Islet precursor cell (in vitro differentiated cells): ENCODE results near the gene SH3BGR.

Experiments
- DNase-seq: peaks from one replicate; pipeline ENCODE4 v3.0.0-alpha.2; 2018

SH3BGR gene

GRCh38 chr21:39461419-39461818 is 9.6 kb downstream of the SH3BGR start:
- no peak for DNase-seq

GRCh38 chr21:39463308-39463707 is 11.5 kb downstream of the SH3BGR start:
- no peak for DNase-seq

- DNase-seq, result no peak
Observed at GRCh38 chr21:39466584-39466983, 14.8 kb downstream of the SH3BGR start.

DNA sequence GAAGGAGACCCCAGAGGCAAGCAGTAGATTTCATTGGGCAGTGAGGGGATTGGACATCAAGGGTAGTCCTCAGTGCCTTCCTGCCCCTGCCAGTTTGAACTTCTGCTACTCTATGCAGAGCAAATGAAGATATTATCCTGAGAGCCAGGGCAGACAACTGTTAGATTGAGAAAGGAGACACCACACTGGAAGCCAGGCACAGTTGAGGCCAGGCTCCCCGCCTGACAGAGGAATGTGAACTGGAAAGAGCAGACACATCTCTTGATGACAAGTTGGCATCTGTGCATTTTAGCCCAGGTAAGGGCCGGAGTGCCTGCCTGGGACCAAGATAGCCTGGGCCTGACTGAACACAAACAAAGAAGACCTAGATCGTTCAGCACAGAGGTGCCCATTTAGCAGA is 16.0 kb downstream of the SH3BGR start:
- no peak for DNase-seq

- no peak for DNase-seq
Observed at GRCh38 chr21:39468559-39468958, 16.8 kb downstream of the SH3BGR start.

- DNase-seq, result no peak
Observed at GRCh38 chr21:39471598-39471997, 19.8 kb downstream of the SH3BGR start.

GRCh38 chr21:39472786-39473185 is 21.0 kb downstream of the SH3BGR start:
- DNase-seq, result no peak

DNA sequence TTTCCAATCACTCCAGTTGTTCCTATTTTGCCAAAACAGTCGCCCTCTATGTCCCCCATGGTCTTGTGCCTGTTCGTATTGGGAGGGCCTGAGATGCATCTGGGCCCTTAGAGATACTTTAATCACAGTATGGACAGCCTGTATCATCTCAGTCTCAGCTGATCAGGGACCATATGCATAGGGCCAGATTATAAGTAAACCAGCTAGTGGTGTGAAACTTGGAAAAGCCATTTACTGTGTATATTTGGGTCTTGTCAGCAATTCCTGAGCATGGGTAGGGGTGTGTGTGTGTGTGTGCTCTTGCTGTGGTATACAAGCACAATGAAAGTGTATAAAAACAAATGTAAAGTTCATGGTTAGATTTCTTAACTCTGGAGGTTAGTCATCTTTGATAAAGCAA is 22.8 kb downstream of the SH3BGR start:
- DNase-seq, result no peak

GRCh38 chr21:39479164-39479813 is 27.5 kb downstream of the SH3BGR start:
- no peak for DNase-seq

DNA sequence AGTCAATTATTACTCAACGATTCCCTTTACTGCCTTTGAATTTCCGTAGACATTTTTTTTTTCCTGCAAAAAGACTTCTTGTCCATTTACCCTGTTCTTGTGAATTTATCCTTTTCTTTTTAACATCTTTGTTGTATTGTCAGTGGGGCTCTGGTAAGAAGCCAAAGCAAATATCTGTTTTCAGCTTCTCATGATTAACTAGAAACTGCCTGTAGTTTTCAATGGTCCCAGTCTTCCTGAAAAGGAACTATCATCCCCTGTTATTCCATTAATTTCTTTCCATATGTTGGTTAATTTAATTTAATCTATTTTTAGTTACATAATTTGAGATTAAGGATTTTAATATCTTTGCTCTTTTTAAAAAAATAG is 28.0 kb downstream of the SH3BGR start:
- DNase-seq, result no peak

- DNase-seq, result no peak
Observed at GRCh38 chr21:39480271-39480670, 28.5 kb downstream of the SH3BGR start.

DNA sequence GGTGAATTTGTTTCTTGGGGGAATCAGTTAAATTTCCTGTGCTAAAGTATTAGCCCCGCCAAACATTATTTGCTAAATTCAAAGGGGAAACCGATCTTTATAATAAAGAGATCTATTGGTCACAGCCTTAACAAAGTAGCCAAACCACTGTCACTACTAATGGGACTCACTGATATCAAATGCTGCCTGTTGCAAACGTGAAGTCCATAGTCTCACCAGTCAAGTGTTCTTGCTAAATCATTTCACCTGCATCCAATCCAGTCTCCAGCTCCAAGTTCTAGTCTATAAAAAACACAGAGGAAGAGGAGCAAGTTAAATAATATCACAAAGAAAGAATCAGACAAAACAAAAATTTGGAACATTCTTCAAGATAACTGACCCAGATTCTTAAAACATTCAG is 30.1 kb downstream of the SH3BGR start:
- DNase-seq, result no peak

GRCh38 chr21:39483917-39484316 is 32.1 kb downstream of the SH3BGR start:
- DNase-seq, result no peak

- no peak for DNase-seq
Observed at GRCh38 chr21:39484711-39485276, 33.0 kb downstream of the SH3BGR start.

DNA sequence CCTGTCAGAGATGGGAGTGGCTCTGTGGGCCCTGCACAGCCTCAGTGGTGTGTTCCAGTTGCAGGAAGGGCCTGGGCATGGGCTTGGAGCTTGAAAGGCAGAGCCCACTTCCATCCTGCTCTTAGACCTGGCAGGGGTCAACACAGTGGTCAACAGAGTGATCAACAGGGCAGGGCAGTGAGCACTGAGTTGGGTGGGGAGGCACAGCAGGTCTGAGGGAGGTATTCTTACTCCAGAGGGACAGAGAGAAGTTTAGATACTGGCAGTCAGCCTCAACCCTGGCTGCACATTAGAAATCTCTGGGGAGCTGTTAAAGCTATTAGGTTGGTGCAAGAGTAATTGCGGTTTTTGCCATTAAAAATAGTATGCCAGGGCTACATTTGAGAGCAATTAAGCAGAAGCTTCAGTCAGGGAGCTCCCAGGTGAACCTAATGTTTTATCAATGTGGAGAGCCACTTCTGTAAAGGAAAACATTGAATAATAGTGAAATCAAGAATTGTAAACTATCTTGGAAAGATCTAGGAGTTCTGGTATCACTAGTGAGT is 37.7 kb downstream of the SH3BGR start:
- DNase-seq, result no peak

DNA sequence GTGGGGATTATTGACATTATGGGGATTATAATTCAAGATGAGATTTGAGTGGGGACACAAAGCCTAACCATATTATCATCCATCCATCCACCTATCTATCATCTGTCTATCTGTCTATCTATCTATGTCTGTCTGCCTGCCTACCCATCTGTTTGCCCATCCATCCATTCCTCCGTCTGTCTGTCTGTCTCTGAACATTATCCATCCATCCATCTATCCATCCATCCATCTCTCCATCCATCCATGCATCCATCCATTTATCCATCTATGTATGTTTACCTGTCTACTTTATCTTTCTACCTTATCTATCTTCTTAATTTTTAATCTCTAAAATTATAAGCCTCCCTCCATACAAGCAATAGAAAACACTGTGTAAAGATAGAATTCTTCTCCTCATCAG is 47.4 kb downstream of the SH3BGR start:
- DNase-seq, result no peak

- DNase-seq, result no peak
Observed at GRCh38 chr21:39502631-39503030, 50.9 kb downstream of the SH3BGR start.

DNA sequence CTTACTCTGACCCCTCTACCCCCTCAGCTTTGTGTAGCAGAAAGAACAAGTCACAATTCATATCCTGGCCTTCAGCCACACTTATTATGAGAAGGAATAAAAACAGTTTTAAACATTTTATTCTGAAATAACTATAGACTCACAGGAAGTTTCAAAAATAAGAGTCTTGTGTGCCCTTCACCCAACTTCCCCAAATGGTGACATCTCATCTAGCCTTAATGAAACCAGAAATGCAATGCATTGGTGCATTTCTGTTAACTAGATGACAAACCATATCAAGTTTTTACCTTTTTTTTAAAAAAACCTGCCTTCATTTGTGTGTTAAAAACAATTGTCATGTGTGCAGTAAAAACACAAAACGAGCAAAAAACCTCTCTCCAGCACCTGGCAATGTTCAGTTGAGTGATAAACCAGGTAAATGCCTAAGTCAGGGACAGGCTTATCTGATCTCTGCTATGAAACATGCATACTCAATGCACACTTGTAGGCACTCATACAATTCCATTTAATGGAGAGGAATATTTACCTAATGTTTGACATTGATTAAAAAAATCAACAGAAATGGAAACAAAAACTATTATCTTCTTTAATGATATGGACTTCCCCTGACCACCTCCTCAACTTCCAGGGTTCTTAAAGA is 51.5 kb downstream of the SH3BGR start:
- no peak for DNase-seq

GRCh38 chr21:39504230-39504629 is 52.5 kb downstream of the SH3BGR start:
- DNase-seq, result no peak

GRCh38 chr21:39510240-39510639 is 58.5 kb downstream of the SH3BGR start:
- DNase-seq, result no peak

- no peak for DNase-seq
Observed at GRCh38 chr21:39511102-39511501, 59.3 kb downstream of the SH3BGR start.

DNA sequence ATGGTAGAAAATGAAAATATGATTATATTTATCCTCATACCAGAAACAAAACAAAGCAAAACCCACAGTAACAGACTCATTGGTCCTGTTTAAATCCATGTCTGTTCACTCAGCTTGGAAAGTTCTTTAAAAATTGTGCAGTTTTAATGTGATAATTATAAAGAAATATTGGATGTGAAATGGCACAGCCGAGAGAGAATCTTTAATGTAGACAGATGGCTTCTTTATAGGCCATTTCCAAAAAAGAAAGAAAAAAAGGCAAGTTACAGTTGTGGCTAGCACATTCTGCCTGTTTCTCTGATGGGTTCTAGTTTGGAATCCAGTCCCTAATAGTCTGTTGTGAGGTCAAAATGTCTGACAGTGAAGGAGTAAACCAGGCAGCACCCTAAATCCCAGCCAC is 62.0 kb downstream of the SH3BGR start:
- no peak for DNase-seq

- no peak for DNase-seq
Observed at GRCh38 chr21:39515684-39516472, 64.1 kb downstream of the SH3BGR start.
